Endothelial cell (in vitro differentiated cells): ENCODE measurements around the gene CCDC196. TPM values are rescaled to one million over a fixed set of nuclear protein-coding genes. Genes with fewer than 3 reads are reported as not detected.

Experiments
- DNase-seq: peaks from one replicate; pipeline ENCODE4 v3.0.0; 2021; ENCODE audit warnings: low spot score
- H3K27ac Mint-ChIP-seq: one replicate; pipeline ENCODE4 v1.8.0; 2021; ENCODE audit warnings: mixed read lengths, inconsistent platforms; ENCODE audit not compliant: unreplicated experiment
- H3K27me3 Mint-ChIP-seq: one replicate; pipeline ENCODE4 v1.8.0; 2021; ENCODE audit warnings: mild to moderate bottlenecking, moderate library complexity, mixed read lengths, inconsistent platforms; ENCODE audit not compliant: unreplicated experiment
- H3K36me3 Mint-ChIP-seq: one replicate; pipeline ENCODE4 v1.8.0; 2021; ENCODE audit warnings: mild to moderate bottlenecking, low read depth, mixed read lengths, inconsistent platforms; ENCODE audit not compliant: unreplicated experiment
- H3K4me1 Mint-ChIP-seq: one replicate; pipeline ENCODE4 v1.8.0; 2021; ENCODE audit warnings: mild to moderate bottlenecking, mixed read lengths, inconsistent platforms; ENCODE audit not compliant: unreplicated experiment
- H3K4me3 Mint-ChIP-seq: one replicate; pipeline ENCODE4 v1.8.0; 2021; ENCODE audit warnings: mild to moderate bottlenecking, mixed read lengths, inconsistent platforms; ENCODE audit not compliant: unreplicated experiment
- H3K9me3 Mint-ChIP-seq: one replicate; pipeline ENCODE4 v1.8.0; 2021; ENCODE audit warnings: mixed read lengths, inconsistent platforms; ENCODE audit not compliant: unreplicated experiment
- total RNA-seq: library from RNA; stranded (reverse); fragmentation: NEBNext Ultra II Directional; extraction: Animal tissue kit (Norgen Biotek cat#: 25700); gene quantifications from one replicate; pipeline ENCODE4 v1.2.1, GENCODE V29; 2021; ENCODE audit not compliant: unreplicated experiment
- TF ChIP-seq, protein P1 (sequence below): fragments of 200-600 bp; sonication (generic); IDR thresholded peaks from one replicate; pipeline ENCODE4 v1.5.0; 2021; ENCODE audit warnings: antibody characterized with exemption; ENCODE audit not compliant: unreplicated experiment

Gene CCDC196
- total RNA-seq, 1 donor from 2014 or later: not detected

DNA sequence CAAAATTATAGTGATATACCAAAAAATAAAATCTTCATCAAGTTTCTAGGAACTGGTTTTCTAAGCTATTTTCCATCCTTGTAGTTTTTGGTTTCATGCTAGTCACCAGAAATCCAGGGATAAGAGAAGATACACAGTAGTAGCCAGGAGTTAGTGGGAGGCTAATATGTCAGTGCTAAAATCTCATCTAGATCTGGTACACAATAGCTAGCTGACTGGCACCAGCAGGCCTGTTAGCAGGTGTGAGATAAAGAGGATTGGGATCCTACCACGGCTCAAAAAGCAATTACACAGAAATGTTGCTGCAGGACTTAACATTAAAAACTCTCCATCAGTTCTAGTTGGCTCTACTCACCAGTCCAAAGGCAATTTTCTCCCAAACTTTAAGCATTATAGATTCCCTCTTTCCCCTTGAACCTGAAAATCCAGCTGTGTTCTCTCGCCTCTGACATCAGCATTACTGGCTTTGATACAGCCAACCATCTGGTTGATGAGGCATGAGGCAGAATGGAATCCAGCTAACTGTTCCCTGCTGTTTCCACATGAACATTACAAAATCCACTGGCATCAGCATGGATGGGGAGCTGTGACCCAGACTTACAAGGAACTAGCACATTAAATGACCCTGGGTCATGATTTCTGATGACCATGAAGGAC, 41.8 kb upstream of the CCDC196 start:
- Mint-ChIP-seq H3K4me1 (no peaks in the 10 kb centered on the region), H3K27me3 (no peaks in the 10 kb centered on the region), H3K4me3 (no peak overlapping the region), H3K9me3 (no peaks in the 10 kb centered on the region), H3K36me3 (no peaks in the 10 kb centered on the region), H3K27ac (no peak overlapping the region)
- no peak for DNase-seq
- TF ChIP-seq, protein P1, sequence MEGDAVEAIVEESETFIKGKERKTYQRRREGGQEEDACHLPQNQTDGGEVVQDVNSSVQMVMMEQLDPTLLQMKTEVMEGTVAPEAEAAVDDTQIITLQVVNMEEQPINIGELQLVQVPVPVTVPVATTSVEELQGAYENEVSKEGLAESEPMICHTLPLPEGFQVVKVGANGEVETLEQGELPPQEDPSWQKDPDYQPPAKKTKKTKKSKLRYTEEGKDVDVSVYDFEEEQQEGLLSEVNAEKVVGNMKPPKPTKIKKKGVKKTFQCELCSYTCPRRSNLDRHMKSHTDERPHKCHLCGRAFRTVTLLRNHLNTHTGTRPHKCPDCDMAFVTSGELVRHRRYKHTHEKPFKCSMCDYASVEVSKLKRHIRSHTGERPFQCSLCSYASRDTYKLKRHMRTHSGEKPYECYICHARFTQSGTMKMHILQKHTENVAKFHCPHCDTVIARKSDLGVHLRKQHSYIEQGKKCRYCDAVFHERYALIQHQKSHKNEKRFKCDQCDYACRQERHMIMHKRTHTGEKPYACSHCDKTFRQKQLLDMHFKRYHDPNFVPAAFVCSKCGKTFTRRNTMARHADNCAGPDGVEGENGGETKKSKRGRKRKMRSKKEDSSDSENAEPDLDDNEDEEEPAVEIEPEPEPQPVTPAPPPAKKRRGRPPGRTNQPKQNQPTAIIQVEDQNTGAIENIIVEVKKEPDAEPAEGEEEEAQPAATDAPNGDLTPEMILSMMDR: no peak

- no peaks in the 10 kb centered on the region for H3K27me3 Mint-ChIP-seq
- no peaks in the 10 kb centered on the region for H3K36me3 Mint-ChIP-seq
- DNase-seq: no peak
- H3K4me3 Mint-ChIP-seq: no peak overlapping the region
- no peak overlapping the region for H3K27ac Mint-ChIP-seq
- H3K9me3 Mint-ChIP-seq: no peaks in the 10 kb centered on the region
- TF ChIP-seq, protein P1: no peak
- H3K4me1 Mint-ChIP-seq: no peaks in the 10 kb centered on the region
These were observed 40.2 kb upstream of the CCDC196 start for GRCh38 chr14:66445936-66446335.

- Mint-ChIP-seq H3K9me3 (no peaks in the 10 kb centered on the region), H3K27ac (no peak overlapping the region), H3K4me3 (no peak overlapping the region), H3K36me3 (no peaks in the 10 kb centered on the region), H3K4me1 (no peaks in the 10 kb centered on the region), H3K27me3 (peaks cover 2% of the 10 kb centered on the region)
- DNase-seq: no peak
- TF ChIP-seq, protein P1: no peak
These were observed 32.7 kb upstream of the CCDC196 start for GRCh38 chr14:66453469-66453868.

GRCh38 chr14:66459603-66460002, 26.6 kb upstream of the CCDC196 start:
- no peak for DNase-seq
- TF ChIP-seq, protein P1: no peak
- H3K27me3 Mint-ChIP-seq: peaks cover 1% of the 10 kb centered on the region
- no peak overlapping the region for H3K27ac Mint-ChIP-seq
- no peaks in the 10 kb centered on the region for H3K9me3 Mint-ChIP-seq
- H3K4me3 Mint-ChIP-seq: no peak overlapping the region
- no peaks in the 10 kb centered on the region for H3K36me3 Mint-ChIP-seq
- no peaks in the 10 kb centered on the region for H3K4me1 Mint-ChIP-seq

DNA sequence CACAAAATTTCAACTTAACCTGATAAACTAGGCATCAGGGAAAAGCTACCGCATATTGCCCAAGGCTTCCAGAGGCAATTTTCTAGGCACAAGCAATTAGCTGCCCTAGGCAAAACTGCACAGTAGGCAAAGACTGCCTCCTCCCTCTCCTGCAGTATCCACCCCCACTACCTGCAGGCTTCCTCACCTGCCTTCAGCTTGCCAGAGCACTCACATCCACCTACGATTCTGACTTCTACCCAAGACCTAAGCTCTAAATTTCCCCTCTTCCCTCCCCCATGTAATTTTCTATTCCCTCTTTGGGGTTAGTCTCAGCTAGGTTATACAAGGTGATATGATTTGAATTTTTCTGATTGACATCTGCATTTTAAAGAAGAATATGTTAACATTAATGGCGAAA, 21.9 kb upstream of the CCDC196 start:
- Mint-ChIP-seq H3K9me3 (peaks cover 5% of the 10 kb centered on the region), H3K27me3 (peaks cover 1% of the 10 kb centered on the region), H3K4me3 (no peak overlapping the region), H3K27ac (no peak overlapping the region), H3K36me3 (no peaks in the 10 kb centered on the region), H3K4me1 (no peaks in the 10 kb centered on the region)
- TF ChIP-seq, protein P1: no peak
- no peak for DNase-seq
